IMR-90 (cell line): ENCODE measurements around the gene COPZ1. TPM values are rescaled to one million over a fixed set of nuclear protein-coding genes. Genes with fewer than 3 reads are reported as not detected.

Source experiments
- ATAC-seq: fragments of 200-7000 bp; cut with Tn5 transposase; 2 replicates; pipeline ENCODE4 v1.9.1; 2020; ENCODE audit warnings: low read depth, mild to moderate bottlenecking, moderate library complexity
- BruUV-seq: library from RNA; stranded (reverse); fragments of 400-500 nt; replicated peaks from 2 replicates; lab custom pipeline; 2021; lab: Mats Ljungman, UMichigan
- CTCF ChIA-PET: fragments of 300-600 bp; formaldehyde crosslinking; extraction: SDS; loops from one replicate; lab custom pipeline; 2021; ENCODE audit warnings: antibody characterized with exemption; lab: Yijun Ruan, JAX
- POLR2A ChIA-PET: fragments of 300-600 bp; sonication (Branson Sonifier 250); formaldehyde crosslinking; loops from one replicate; lab custom pipeline; 2022; ENCODE audit warnings: antibody characterized with exemption; ENCODE audit not compliant: unreplicated experiment; lab: Charles Lee
- DNase-seq: peaks from one replicate; pipeline ENCODE4 v3.0.0; 2013
- H2AFZ ChIP-seq: replicated peaks from 2 replicates; pipeline ENCODE3; 2013; ENCODE audit warnings: low read length, mild to moderate bottlenecking; ENCODE audit not compliant: poor library complexity
- H2AK5ac ChIP-seq: 2 replicates; pipeline ENCODE4 v1.6.1; 2013; ENCODE audit warnings: low read depth, low read length, inconsistent platforms
- H2AK9ac ChIP-seq: replicated peaks from 2 replicates; pipeline ENCODE3; 2013; ENCODE audit warnings: mild to moderate bottlenecking, low read depth, low read length, moderate library complexity; ENCODE audit not compliant: poor library complexity
- H2BK120ac ChIP-seq: 2 replicates; pipeline ENCODE4 v1.6.1; 2013; ENCODE audit warnings: low read depth, low read length, inconsistent platforms
- H2BK15ac ChIP-seq: 3 replicates; pipeline ENCODE4 v1.6.1; 2013; ENCODE audit warnings: low read depth, low read length, inconsistent platforms
- H2BK20ac ChIP-seq: 2 replicates; pipeline ENCODE4 v1.6.1; 2013; ENCODE audit warnings: low read depth, mild to moderate bottlenecking, inconsistent platforms, low read length, moderate library complexity
- H2BK5ac ChIP-seq: 2 replicates; pipeline ENCODE4 v1.6.1; 2013; ENCODE audit warnings: mild to moderate bottlenecking, low read depth, low read length, inconsistent platforms; ENCODE audit not compliant: poor library complexity, severe bottlenecking
- H3K14ac ChIP-seq: replicated peaks from 2 replicates; pipeline ENCODE4 v1.6.1; 2013; ENCODE audit warnings: low read depth, low read length, inconsistent platforms
- H3K18ac ChIP-seq: 2 replicates; pipeline ENCODE4 v1.6.1; 2013; ENCODE audit warnings: low read depth, low read length, control low read depth
- H3K23ac ChIP-seq: 2 replicates; pipeline ENCODE4 v1.6.1; 2013; ENCODE audit warnings: low read depth, low read length, inconsistent platforms
- H3K27ac ChIP-seq: 2 replicates; pipeline ENCODE4 v1.5.1; 2013; ENCODE audit warnings: mild to moderate bottlenecking, control low read depth, low read length; ENCODE audit not compliant: insufficient read depth
- H3K27me3 ChIP-seq: 2 replicates; pipeline ENCODE4 v1.6.1; 2013; ENCODE audit warnings: low read length; ENCODE audit not compliant: control insufficient read depth, insufficient read depth
- H3K36me3 ChIP-seq: 2 replicates; pipeline ENCODE4 v1.6.1; 2013; ENCODE audit warnings: low read length, mixed read lengths; ENCODE audit not compliant: control insufficient read depth, insufficient read depth
- H3K4ac ChIP-seq: 2 replicates; pipeline ENCODE4 v1.6.1; 2013; ENCODE audit warnings: low read depth, low read length, inconsistent platforms
- H3K4me1 ChIP-seq: 2 replicates; pipeline ENCODE4 v1.6.1; 2013; ENCODE audit warnings: low read length, mixed read lengths; ENCODE audit not compliant: control insufficient read depth, insufficient read depth
- H3K4me2 ChIP-seq: 2 replicates; pipeline ENCODE4 v1.6.1; 2013; ENCODE audit warnings: low read depth, mild to moderate bottlenecking, control low read depth, low read length, moderate library complexity
- H3K4me3 ChIP-seq: 2 replicates; pipeline ENCODE4 v1.5.1; 2013; ENCODE audit warnings: low read depth, mild to moderate bottlenecking, control low read depth, low read length, moderate library complexity; ENCODE audit not compliant: insufficient read depth
- H3K56ac ChIP-seq: 2 replicates; pipeline ENCODE4 v1.6.1; 2013; ENCODE audit warnings: low read length, inconsistent platforms; ENCODE audit not compliant: insufficient read depth; ENCODE audit errors: extremely low read depth
- H3K79me1 ChIP-seq, 2 experiments: 2 replicates each; pipeline ENCODE4 v1.6.1; 2013; ENCODE audit warnings: low read length in 2 of 2, inconsistent platforms in 1 of 2, low read depth in 1 of 2
- H3K9ac ChIP-seq: 2 replicates; pipeline ENCODE4 v1.6.1; 2013; ENCODE audit warnings: low read depth, low read length, control low read depth
- H3K9me1 ChIP-seq: 2 replicates; pipeline ENCODE4 v1.6.1; 2013; ENCODE audit warnings: low read length, inconsistent platforms; ENCODE audit not compliant: insufficient read depth
- H3K9me3 ChIP-seq: 2 replicates; pipeline ENCODE4 v1.6.1; 2013; ENCODE audit warnings: low read length; ENCODE audit not compliant: control insufficient read depth, insufficient read depth
- H4K20me1 ChIP-seq: 2 replicates; pipeline ENCODE4 v1.6.1; 2013; ENCODE audit warnings: low read length, inconsistent platforms; ENCODE audit not compliant: insufficient read depth
- H4K5ac ChIP-seq: 2 replicates; pipeline ENCODE4 v1.6.1; 2013; ENCODE audit warnings: mild to moderate bottlenecking, low read depth, low read length, control low read depth
- H4K8ac ChIP-seq, 2 experiments: 2 replicates each; pipeline ENCODE4 v1.6.1; 2013; ENCODE audit warnings: low read depth in 2 of 2, low read length in 2 of 2, control low read depth in 1 of 2, inconsistent platforms in 1 of 2
- H4K91ac ChIP-seq: 2 replicates; pipeline ENCODE4 v1.6.1; 2013; ENCODE audit warnings: low read depth, low read length, inconsistent platforms; ENCODE audit not compliant: insufficient read depth
- BHLHE40 ChIP-seq: fragments of 150-350 bp; IDR thresholded peaks from 2 replicates; pipeline ENCODE4 v1.6.1; 2016; ENCODE audit warnings: mild to moderate bottlenecking, low read depth, low read length
- CHD1 ChIP-seq: IDR thresholded peaks from 2 replicates; pipeline ENCODE4 v1.6.1; 2012; ENCODE audit warnings: low read depth, low read length, improper control_type of control experiment
- MAZ ChIP-seq: IDR thresholded peaks from 2 replicates; pipeline ENCODE4 v1.6.1; 2012; ENCODE audit warnings: low read depth, mild to moderate bottlenecking, low read length, improper control_type of control experiment, moderate library complexity, borderline replicate concordance
- RAD21 ChIP-seq: IDR thresholded peaks from 2 replicates; pipeline ENCODE4 v1.6.1; 2012; ENCODE audit warnings: low read length, improper control_type of control experiment
- SMC3 ChIP-seq: fragments of 150-350 bp; IDR thresholded peaks from 2 replicates; pipeline ENCODE4 v1.6.1; 2016; ENCODE audit warnings: low read depth, mild to moderate bottlenecking, antibody characterized with exemption, low read length, moderate library complexity
- WGBS, 2 experiments: methylation state at CpG; one replicate each; pipeline versions ENCODE4 v1.1.5 to v1.1.7; 2013; ENCODE audit warnings: missing lambda C conversion rate in 2 of 2; ENCODE audit not compliant: insufficient read length in 1 of 2; ENCODE audit errors: extremely low coverage in 2 of 2; 5-methylcytosine and 5-hydroxymethylcytosine counted together
- dilution Hi-C: fragments of 300-500 bp; cut with HindIII; formaldehyde crosslinking; loops from one replicate; pipeline ENCODE4 v1.14.3; 2018; ENCODE audit warnings: low sequenced_read_pairs; ENCODE audit not compliant: unreplicated experiment
- in situ Hi-C: fragments of 300-500 bp; cut with MboI; formaldehyde crosslinking; loops from 3 replicates; pipeline ENCODE4 v1.14.3; 2019; ENCODE audit warnings: low sequenced_read_pairs, inconsistent platforms, mixed read lengths
- intact Hi-C: fragments of 100-400 bp; cut with micrococcal nuclease; formaldehyde crosslinking; loops from 2 replicates; pipeline ENCODE4 v1.10.0; 2022
- polyA plus RNA-seq, 3 experiments: library from polyadenylated mRNA; depleted of rRNA; stranded (reverse); fragments of >200 nt; gene quantifications; 2 replicates each; pipeline ENCODE4 v1.2.3, GENCODE V29; 2012; ENCODE audit warnings: low replicate concordance in 1 of 3
- total RNA-seq: library from RNA; depleted of rRNA; stranded (reverse); fragments of >200 nt; gene quantifications from 2 replicates; pipeline ENCODE4 v1.2.3, GENCODE V29; 2012
- TF ChIP-seq, protein P1 (sequence below): conservative IDR thresholded peaks from 2 replicates; pipeline ENCODE4 v1.5.1; 2012; ENCODE audit warnings: mild to moderate bottlenecking, low read depth, low read length, improper control_type of control experiment

The COPZ1 gene
- total and polyA plus RNA-seq, 2 of the 4 experiments (the other 2 are of a cell fraction) = 187 to 382 TPM

DNA sequence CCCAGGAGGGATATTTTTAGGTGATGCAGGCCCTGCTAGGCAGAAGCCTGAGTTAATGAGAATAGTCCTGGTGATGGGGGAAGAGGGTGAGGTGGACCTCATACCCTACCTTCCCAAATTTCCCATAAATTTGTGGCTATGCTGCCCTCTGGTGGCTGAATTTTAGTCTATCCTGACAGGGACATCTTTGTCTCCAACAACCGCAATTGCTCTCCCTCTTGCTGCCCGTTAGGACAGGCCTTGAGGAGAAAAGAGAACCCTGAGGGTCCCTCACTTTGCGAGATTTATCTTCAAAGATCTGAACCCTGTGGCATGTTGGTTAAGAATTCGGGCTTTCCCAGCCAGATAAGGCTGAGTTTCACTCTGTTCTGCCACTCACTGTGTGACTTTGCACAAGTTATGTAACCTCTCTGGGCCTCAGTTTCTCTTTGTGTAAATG is 69.4 kb downstream of the COPZ1 start:
- no CpG with 5 or more reads among the region's 4 CpGs for WGBS, 2 experiments

More for the DNA sequence above, 69.4 kb downstream of the COPZ1 start:
- Histone ChIP-seq H3K4me1 (no peaks in the 10 kb centered on the region), H3K27me3 (no peaks in the 10 kb centered on the region), H3K79me1 (peaks cover 13 to 36% of the 10 kb centered on the region in 2 experiments; a peak in 3 of 4 replicates), H3K36me3 (peaks cover 59% of the 10 kb centered on the region), H4K5ac (no peak overlapping the region), H4K91ac (no peak overlapping the region), H2AFZ (no peak overlapping the region), H3K9me1 (no peaks in the 10 kb centered on the region), H4K20me1 (peaks cover 47% of the 10 kb centered on the region), H2BK5ac (no peak overlapping the region), H3K9ac (no peak overlapping the region), H2BK15ac (no peak overlapping the region), H3K4me3 (no peak overlapping the region), H3K27ac (no peak overlapping the region), H3K23ac (no peak overlapping the region), H3K4ac (no peak overlapping the region), H2AK5ac (no peak overlapping the region), H3K18ac (no peak overlapping the region), H4K8ac (no peak overlapping the region), H3K14ac (no peak overlapping the region), H3K56ac (no peak overlapping the region), H3K9me3 (no peaks in the 10 kb centered on the region), H2AK9ac (peak overlapping the region; percentile 40), H2BK120ac (no peak overlapping the region), H3K4me2 (no peak overlapping the region), H2BK20ac (no peak overlapping the region)
- POLR2A ChIA-PET = no interaction called here
- CTCF ChIA-PET = no interaction called here
- no TSS peak for BruUV-seq
- intact Hi-C loops = loop anchor here (1.0 kb wide), 1 partner anchor 24 kb away; no protein-coding TSS in a partner anchor
- dilution Hi-C loops = no loop called here
- ATAC-seq (peak; percentile 43), DNase-seq (peak; percentile 56)
- in situ Hi-C loops = no loop called here
- no peak for TF ChIP-seq BHLHE40
- peak; percentile 52 for TF ChIP-seq RAD21
- TF ChIP-seq MAZ = no peak
- no peak for TF ChIP-seq CHD1
- TF ChIP-seq, protein P1, sequence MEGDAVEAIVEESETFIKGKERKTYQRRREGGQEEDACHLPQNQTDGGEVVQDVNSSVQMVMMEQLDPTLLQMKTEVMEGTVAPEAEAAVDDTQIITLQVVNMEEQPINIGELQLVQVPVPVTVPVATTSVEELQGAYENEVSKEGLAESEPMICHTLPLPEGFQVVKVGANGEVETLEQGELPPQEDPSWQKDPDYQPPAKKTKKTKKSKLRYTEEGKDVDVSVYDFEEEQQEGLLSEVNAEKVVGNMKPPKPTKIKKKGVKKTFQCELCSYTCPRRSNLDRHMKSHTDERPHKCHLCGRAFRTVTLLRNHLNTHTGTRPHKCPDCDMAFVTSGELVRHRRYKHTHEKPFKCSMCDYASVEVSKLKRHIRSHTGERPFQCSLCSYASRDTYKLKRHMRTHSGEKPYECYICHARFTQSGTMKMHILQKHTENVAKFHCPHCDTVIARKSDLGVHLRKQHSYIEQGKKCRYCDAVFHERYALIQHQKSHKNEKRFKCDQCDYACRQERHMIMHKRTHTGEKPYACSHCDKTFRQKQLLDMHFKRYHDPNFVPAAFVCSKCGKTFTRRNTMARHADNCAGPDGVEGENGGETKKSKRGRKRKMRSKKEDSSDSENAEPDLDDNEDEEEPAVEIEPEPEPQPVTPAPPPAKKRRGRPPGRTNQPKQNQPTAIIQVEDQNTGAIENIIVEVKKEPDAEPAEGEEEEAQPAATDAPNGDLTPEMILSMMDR = peak; percentile 66
- TF ChIP-seq SMC3 = peak; percentile 39
